ENCODE data around the gene ABI2.
"Not testable (repeated sequence)": the region's sequence is repeated elsewhere in the genome, so short reads cannot be mapped to it uniquely, and the experiment has no call there.

Gene ABI2

GRCh38 chr2:203359450-203359849, 31.3 kb downstream of the ABI2 start:
- DNase-seq, result no peak

GRCh38 chr2:203360833-203361430, 32.7 kb downstream of the ABI2 start:
- no peak for DNase-seq

GRCh38 chr2:203361495-203361894, 33.3 kb downstream of the ABI2 start:
- DNase-seq, result no peak

- no peak for DNase-seq
Observed at GRCh38 chr2:203361922-203362321, 33.7 kb downstream of the ABI2 start.

GRCh38 chr2:203366639-203367466, 38.7 kb downstream of the ABI2 start:
- no peak for DNase-seq

GRCh38 chr2:203372706-203373105, 44.5 kb downstream of the ABI2 start:
- not testable (repeated sequence) for DNase-seq

GRCh38 chr2:203376173-203376572, 48.0 kb downstream of the ABI2 start:
- DNase-seq, result no peak

- no peak for DNase-seq
Observed at GRCh38 chr2:203379156-203379555, 51.0 kb downstream of the ABI2 start.

GRCh38 chr2:203383038-203383437, 54.8 kb downstream of the ABI2 start:
- DNase-seq, result no peak

GRCh38 chr2:203388153-203388552, 60.0 kb downstream of the ABI2 start:
- DNase-seq, result not testable (repeated sequence)

GRCh38 chr2:203394519-203395227, 66.5 kb downstream of the ABI2 start:
- DNase-seq, result no peak

GRCh38 chr2:203395858-203396257, 67.7 kb downstream of the ABI2 start:
- no peak for DNase-seq

- no peak for DNase-seq
Observed at GRCh38 chr2:203396667-203397066, 68.5 kb downstream of the ABI2 start.

- no peak for DNase-seq
Observed at GRCh38 chr2:203399031-203399430, 70.8 kb downstream of the ABI2 start.

- no peak for DNase-seq
Observed at GRCh38 chr2:203400805-203401585, 72.8 kb downstream of the ABI2 start.

GRCh38 chr2:203404996-203405395, 76.8 kb downstream of the ABI2 start:
- DNase-seq, result no peak

GRCh38 chr2:203407496-203407895, 79.3 kb downstream of the ABI2 start:
- no peak for DNase-seq

GRCh38 chr2:203412546-203413331, 84.5 kb downstream of the ABI2 start:
- DNase-seq, result no peak

GRCh38 chr2:203413796-203414195, 85.6 kb downstream of the ABI2 start:
- DNase-seq, result no peak

GRCh38 chr2:203418271-203418670, 90.1 kb downstream of the ABI2 start:
- no peak for DNase-seq

- no peak for DNase-seq
Observed at GRCh38 chr2:203427061-203427460, 98.9 kb downstream of the ABI2 start.

GRCh38 chr2:203429643-203430042, 101.4 kb downstream of the ABI2 start:
- not testable (repeated sequence) for DNase-seq
